Heart left ventricle (tissue), 16 donors: Measurements from ENCODE around the gene SYPL1. TPM values are rescaled to one million over a fixed set of nuclear protein-coding genes. Genes with fewer than 3 reads are reported as not detected.

Experiments used
- ATAC-seq, 4 donors: fragments of 200-7000 bp; cut with Tn5 transposase; one replicate each; pipeline ENCODE4 v1.9.1; 2020 to 2022; ENCODE audit warnings: moderate library complexity in 4 of 4, mild to moderate bottlenecking in 3 of 4, moderate number of reproducible peaks in 1 of 4
- DNase-seq, 5 donors: peaks; one replicate each; pipeline ENCODE4 v3.0.0-alpha.2; 2020
- H3K27ac ChIP-seq, 12 donors: fragments of 200-600 bp; sonication (generic) in 4 of 12; one replicate each; pipeline versions ENCODE4 v1.5.0 to v1.8.0; 2016 to 2022; ENCODE audit warnings: mild to moderate bottlenecking in 2 of 12
- H3K27me3 ChIP-seq, 9 donors: fragments of 200-600 bp; sonication (generic) in 2 of 9; one replicate each; pipeline versions ENCODE4 v1.5.1 to v1.8.0; 2016 to 2022; ENCODE audit warnings: mild to moderate bottlenecking in 3 of 9
- H3K36me3 ChIP-seq, 9 donors: fragments of 200-600 bp; sonication (generic) in 2 of 9; one replicate each; pipeline versions ENCODE4 v1.5.0 to v1.8.0; 2018 to 2022; ENCODE audit warnings: mild to moderate bottlenecking in 2 of 9
- H3K4me1 ChIP-seq, 12 donors: fragments of 200-600 bp; sonication (generic) in 4 of 12; one replicate each; pipeline versions ENCODE4 v1.5.0 to v1.8.0; 2016 to 2022; ENCODE audit warnings: mild to moderate bottlenecking in 3 of 12
- H3K4me3 ChIP-seq, 12 donors: fragments of 200-600 bp; sonication (generic) in 4 of 12; one replicate each; pipeline versions ENCODE4 v1.5.0 to v1.8.0; 2017 to 2022; ENCODE audit warnings: mild to moderate bottlenecking in 9 of 12, moderate library complexity in 4 of 12
- H3K9me3 ChIP-seq, 12 donors: fragments of 200-600 bp; sonication (generic) in 4 of 12; one replicate each; pipeline versions ENCODE4 v1.5.0 to v1.8.0; 2016 to 2022; ENCODE audit warnings: mild to moderate bottlenecking in 1 of 12
- POLR2A ChIP-seq, 2 donors: fragments of 450-650 bp; IDR thresholded peaks; one replicate each; pipeline ENCODE4 v1.6.1; 2017; ENCODE audit warnings: antibody characterized with exemption in 2 of 2, mild to moderate bottlenecking in 2 of 2, moderate library complexity in 2 of 2
- WGBS, 4 donors: extraction: QIAGEN DNeasy Blood & Tissue Kit in 2 of 4; methylation state at CpG; one replicate each; pipeline versions ENCODE4 v1.1.5 to v1.1.7; 2013 to 2018; 5-methylcytosine and 5-hydroxymethylcytosine counted together
- intact Hi-C, 10 donors: fragments of 100-400 bp; cut with DNase I; formaldehyde crosslinking; loops; one replicate each; pipeline versions ENCODE4 v1.11.1 to v1.14.2; 2022
- polyA plus RNA-seq, 2 donors: library from polyadenylated mRNA; stranded (reverse); fragments of 200-250 nt; gene quantifications; one replicate each; pipeline ENCODE4 v1.2.3, GENCODE V29; 2013
- total RNA-seq, 9 donors: library from RNA; depleted of rRNA in 2 of 9; stranded (reverse); fragments of >200 nt in 2 of 9; fragmentation: NEBNext Ultra II Directional in 3 of 9; extraction: Animal tissue kit (Norgen Biotek cat#: 25700) in 3 of 9; gene quantifications; one replicate each; pipeline versions ENCODE4 v1.1.0 to v1.2.4, GENCODE V29; 2016 to 2023
- TF ChIP-seq, protein P1 (sequence below), 12 donors: fragments of 200-600 bp; sonication (generic) in 4 of 12; IDR thresholded peaks; one replicate each; pipeline versions ENCODE4 v1.5.0 to v1.8.0; 2018 to 2022; ENCODE audit warnings: antibody characterized with exemption in 12 of 12, mild to moderate bottlenecking in 5 of 12
- donor health status: ischemic (EF 13 %, LVEDD 7.1; RV severe dilation, severe dysfunction).
- donor health status: healthy with polysubstance abuse.
- donor health status: DM: no; HTN: yes; CAD: no.
- donor health status: DM: no; HTN: no; CAD: no.
- donor health status: ischemic (EF 25% LVEDD 6.9; RV normal size, moderate dysfunction).
- donor health status: ischemic (EF 25% LVEDD 5.7; RV mildly dilated, moderate dysfunction).
- donor health status: healthy.
- donor health status: DM: yes; HTN: yes; CAD: no.
- donor health status: ischemic (EF 35%, LVEDD 5.7; RV mildly dilated, moderate dysfunction).
- donor health status: nonischemic (EF 11% LVEDD 7.7; RV severe dilation, severe dysfunction).
- donor health status: DM: yes; HTN: yes; CAD: no.
- donor health status: PGD.
- donor health status: ischemic (EF 29% LVEDD 5.4; RV normal size, mild dysfunction).
- donor health status: nonischemic (EF 23%, LVEDD 6.1; RV moderate dilation, normal function).

SYPL1 gene
- total and polyA plus RNA-seq, 11 donors: 70.6 to 99.8 (median 78.5) TPM

DNA sequence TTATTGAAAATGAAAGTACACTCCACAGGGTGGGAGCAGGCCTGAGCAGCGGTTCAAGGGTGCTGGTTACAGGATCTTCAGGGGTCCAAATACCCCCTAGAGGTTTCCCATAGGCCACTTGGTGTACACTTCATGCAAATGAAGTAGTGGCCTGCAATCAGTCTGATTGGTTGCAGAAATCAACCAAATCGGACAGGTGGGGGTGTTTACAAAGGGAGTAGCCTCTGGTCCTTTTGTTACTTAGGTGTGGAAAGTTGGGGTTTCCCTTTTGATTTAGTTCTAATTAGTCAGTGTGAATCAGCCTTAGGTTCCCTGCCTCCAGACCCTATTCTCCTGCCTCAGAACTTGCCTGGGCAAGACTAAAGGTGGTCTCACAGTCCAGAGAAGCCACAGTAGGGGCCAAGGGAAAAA is 49.6 kb downstream of the SYPL1 start:
- no peaks in the 10 kb centered on the region for H3K27me3 ChIP-seq
- no peak overlapping the region for H3K4me3 ChIP-seq
- intact Hi-C loops: loop anchor here in 3 of 10 donors (5.0 to 10.0 kb wide), 2 partner anchors 50 to 222 kb away; partner anchors contain the start of genes NAMPT (in 2 of the 3) and SYPL1 (in 1 of the 3)
- no peaks in the 10 kb centered on the region for H3K9me3 ChIP-seq
- peaks cover 0 to 37% (median 26%) of the 10 kb centered on the region in 12 donors for H3K4me1 ChIP-seq
- DNase-seq (no peak), ATAC-seq (no peak)
- no peaks in the 10 kb centered on the region for H3K36me3 ChIP-seq
- 93 to 100% (median 93%) methylated on average over 2 of the region's 2 CpGs for WGBS, 4 donors
- TF ChIP-seq, protein P1, sequence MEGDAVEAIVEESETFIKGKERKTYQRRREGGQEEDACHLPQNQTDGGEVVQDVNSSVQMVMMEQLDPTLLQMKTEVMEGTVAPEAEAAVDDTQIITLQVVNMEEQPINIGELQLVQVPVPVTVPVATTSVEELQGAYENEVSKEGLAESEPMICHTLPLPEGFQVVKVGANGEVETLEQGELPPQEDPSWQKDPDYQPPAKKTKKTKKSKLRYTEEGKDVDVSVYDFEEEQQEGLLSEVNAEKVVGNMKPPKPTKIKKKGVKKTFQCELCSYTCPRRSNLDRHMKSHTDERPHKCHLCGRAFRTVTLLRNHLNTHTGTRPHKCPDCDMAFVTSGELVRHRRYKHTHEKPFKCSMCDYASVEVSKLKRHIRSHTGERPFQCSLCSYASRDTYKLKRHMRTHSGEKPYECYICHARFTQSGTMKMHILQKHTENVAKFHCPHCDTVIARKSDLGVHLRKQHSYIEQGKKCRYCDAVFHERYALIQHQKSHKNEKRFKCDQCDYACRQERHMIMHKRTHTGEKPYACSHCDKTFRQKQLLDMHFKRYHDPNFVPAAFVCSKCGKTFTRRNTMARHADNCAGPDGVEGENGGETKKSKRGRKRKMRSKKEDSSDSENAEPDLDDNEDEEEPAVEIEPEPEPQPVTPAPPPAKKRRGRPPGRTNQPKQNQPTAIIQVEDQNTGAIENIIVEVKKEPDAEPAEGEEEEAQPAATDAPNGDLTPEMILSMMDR (IDR thresholded peaks at IDR 0.05): no peak
- no peak for TF ChIP-seq POLR2A (IDR thresholded peaks at IDR 0.05)
- peak overlapping the region in 1 of 12 donors; percentile 87 for H3K27ac ChIP-seq

DNA sequence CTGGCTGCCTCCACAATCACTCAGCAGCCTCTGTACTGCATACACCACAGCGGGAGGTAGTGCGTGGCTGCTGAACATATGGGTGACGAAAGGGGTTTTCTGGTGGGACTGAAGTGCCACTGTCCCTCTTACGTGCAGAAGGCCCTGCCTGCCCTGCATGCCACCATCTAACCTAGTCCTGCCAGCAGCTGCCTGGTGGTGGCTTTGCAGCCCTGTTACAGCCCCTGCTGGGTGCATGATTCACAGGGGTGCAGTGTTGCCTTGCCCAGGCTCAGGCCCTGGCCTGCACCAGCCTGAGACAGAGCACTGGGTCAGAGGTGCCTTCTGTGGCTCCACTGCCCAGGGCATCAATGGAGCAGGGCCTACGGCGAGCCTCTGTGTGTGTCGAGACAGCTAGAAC is 50.1 kb downstream of the SYPL1 start:
- 95 to 98% (median 97%) methylated on average over 7 of the region's 7 CpGs for WGBS, 4 donors
- intact Hi-C loops: loop anchor here in 3 of 10 donors (5.0 to 10.0 kb wide), 2 partner anchors 50 to 223 kb away; partner anchors contain the start of genes NAMPT (in 2 of the 3) and SYPL1 (in 1 of the 3)
- ATAC-seq (no peak), DNase-seq (no peak)
- Histone ChIP-seq H3K36me3 (no peaks in the 10 kb centered on the region), H3K27ac (no peak overlapping the region), H3K4me1 (peaks cover 0 to 38% (median 26%) of the 10 kb centered on the region in 12 donors), H3K4me3 (no peak overlapping the region), H3K9me3 (no peaks in the 10 kb centered on the region), H3K27me3 (no peaks in the 10 kb centered on the region)
- TF ChIP-seq POLR2A (IDR thresholded peaks at IDR 0.05): no peak
- TF ChIP-seq, protein P1 (IDR thresholded peaks at IDR 0.05): no peak

DNA sequence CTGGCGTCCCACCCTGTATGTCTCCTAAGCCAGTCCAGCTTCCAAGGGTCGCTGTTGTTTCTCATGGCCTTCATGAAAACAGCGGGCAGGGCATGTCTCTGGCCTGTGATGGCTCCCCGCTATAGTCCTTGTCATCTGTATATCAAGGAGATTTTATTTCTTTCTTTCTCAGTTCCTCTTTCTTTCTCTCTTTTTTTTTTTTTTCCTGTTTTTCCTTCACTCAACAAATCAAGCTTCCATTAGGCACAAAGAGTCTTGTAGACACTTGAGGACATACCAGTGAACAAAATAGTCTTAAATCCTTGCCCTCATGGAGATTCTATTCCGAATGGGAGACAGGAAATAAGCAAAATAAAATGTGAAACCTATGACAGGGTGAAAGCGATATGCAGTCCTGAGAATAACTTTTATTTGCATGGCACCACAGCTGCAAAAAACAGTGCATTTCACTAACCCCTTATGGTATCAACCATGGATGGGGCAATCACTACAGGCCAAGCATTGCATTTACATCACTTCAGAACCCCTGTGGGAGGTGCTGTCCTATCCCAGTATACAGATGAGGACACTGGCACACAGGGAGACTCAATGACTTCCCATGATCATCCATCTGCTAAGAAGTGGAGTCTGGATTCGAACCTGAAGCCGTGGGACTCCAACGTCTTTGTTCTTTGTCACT is 50.7 kb downstream of the SYPL1 start:
- peaks cover 0 to 38% (median 26%) of the 10 kb centered on the region in 12 donors for H3K4me1 ChIP-seq
- no peak for DNase-seq

More for the DNA sequence above, 50.7 kb downstream of the SYPL1 start:
- Histone ChIP-seq H3K36me3 (no peaks in the 10 kb centered on the region), H3K4me3 (no peak overlapping the region), H3K27ac (no peak overlapping the region), H3K27me3 (no peaks in the 10 kb centered on the region), H3K9me3 (no peaks in the 10 kb centered on the region)
- intact Hi-C loops: loop anchor here in 3 of 10 donors (5.0 to 10.0 kb wide), 2 partner anchors 51 to 223 kb away; partner anchors contain the start of genes NAMPT (in 2 of the 3) and SYPL1 (in 1 of the 3)
- 92 to 99% (median 97%) methylated on average over 9 of the region's 9 CpGs for WGBS, 4 donors
- TF ChIP-seq, protein P1 (IDR thresholded peaks at IDR 0.05): no peak
- TF ChIP-seq POLR2A (IDR thresholded peaks at IDR 0.05): no peak
- ATAC-seq: no peak
